NCI-H510A (cell line): ENCODE data around the gene NLGN3.
A peak's percentile ranks its signal among the peaks of the same experiment; 100 is the strongest.

Source experiments
- DNase-seq: peaks from one replicate; lab custom pipeline; 2025; lab: John Stamatoyannopoulos, UW

NLGN3 gene

DNA sequence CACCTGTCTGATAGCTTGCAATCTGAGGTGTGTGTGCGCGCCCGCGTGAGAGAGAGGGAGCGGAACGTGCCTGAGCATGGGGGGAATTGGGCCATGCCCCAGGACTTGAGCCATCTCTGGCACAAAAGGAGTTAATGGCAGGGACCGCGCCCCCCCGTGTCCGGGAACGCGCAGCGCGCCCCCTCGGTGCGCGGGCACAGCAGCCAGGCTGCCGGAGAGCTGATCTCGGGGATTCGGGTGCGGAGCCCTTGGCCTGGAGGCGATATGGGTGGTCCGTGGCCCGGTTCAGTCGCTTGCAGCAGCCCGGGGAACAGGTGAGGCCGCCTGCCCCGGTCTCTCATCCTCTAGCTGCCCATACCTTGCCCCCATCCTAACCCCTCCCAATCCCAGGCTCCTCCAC is at the start of gene NLGN3:
TSS of gene NLGN3 (plus strand) at position 191 of the 400 bp plus-strand sequence. CDS start 2,909 bp downstream, outside the sequence.
- DNase-seq, result no peak

DNA sequence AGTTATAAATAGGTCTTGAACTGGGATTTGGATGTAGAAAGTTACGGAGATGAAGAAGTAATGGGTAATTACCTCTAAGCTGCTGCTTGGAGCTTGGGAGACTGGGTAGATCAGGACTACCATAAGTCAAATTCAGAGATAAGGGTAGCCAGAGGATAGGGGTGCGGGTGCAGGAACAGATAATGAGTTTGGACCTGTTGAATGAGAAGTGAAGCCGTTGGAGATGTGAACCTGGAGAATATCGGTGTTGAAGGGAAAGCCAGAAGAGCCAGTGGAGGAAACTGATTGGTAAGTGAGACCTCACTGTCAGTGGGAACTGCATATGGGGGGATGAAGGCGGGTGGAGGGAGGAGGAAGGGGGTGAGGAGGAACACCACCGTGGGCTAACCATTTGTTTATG is 49.6 kb upstream of the NLGN3 start:
- no peak for DNase-seq

DNA sequence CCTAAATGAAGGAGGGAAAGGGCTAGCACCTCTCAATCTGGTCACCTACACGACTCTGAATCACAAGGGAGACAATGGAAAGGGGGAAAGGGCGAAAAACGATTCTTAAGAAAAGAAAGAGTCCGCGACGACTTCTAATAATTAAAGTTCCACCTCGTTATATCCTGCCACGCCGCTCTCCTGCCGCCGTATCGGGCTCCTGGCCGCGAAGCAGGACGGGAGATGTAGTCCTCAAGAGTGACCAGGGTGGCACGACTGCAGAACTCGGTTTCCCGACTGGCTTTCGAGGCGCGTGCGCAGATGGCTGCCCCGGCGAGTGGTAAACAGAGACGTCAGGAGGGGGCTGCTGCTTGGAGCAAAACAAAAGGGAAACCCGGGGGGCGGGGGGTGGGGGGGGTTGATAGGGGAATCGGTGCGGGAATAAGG is 49.1 kb upstream of the NLGN3 start, which contains the start of gene FOXO4:
TSS of gene FOXO4 (plus strand) at position 297 of the 426 bp plus-strand sequence. CDS start 678 bp downstream, outside the sequence.
- DNase-seq, result peak; percentile 68

DNA sequence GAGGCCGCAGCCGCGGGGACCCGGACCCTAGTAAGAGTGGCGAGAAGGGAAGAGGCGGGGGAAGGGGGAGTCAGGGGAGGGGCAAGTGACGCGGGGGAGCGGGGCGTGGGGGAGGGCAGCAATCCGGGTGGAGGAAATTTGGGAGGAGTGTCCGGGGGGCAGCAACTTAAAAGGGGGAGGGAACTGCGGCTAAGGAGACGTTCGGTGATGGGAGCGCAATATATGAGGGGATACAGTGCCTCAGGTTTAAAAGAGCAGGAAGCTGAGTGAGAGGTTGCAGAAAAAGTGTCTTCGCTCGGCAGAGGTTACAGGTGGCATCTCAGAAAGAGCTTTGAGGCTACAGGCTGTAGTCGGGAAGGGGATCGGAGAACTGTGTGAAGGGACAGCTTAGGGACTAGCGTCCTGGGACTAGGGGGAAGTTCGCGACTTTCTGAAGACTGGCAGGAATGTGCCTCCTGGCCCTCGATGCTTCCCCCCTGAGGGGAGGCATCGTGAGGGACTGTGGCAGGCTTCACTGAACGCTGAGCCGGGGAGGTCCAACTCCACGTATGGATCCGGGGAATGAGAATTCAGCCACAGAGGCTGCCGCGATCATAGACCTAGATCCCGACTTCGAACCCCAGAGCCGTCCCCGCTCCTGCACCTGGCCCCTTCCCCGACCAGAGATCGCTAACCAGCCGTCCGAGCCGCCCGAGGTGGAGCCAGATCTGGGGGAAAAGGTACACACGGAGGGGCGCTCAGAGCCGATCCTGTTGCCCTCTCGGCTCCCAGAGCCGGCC is 48.5 kb upstream of the NLGN3 start:
- peak; percentile 5 for DNase-seq

- no peak for DNase-seq
Measured at GRCh38 chrX:71096760-71097032, 47.9 kb upstream of the NLGN3 start.

DNA sequence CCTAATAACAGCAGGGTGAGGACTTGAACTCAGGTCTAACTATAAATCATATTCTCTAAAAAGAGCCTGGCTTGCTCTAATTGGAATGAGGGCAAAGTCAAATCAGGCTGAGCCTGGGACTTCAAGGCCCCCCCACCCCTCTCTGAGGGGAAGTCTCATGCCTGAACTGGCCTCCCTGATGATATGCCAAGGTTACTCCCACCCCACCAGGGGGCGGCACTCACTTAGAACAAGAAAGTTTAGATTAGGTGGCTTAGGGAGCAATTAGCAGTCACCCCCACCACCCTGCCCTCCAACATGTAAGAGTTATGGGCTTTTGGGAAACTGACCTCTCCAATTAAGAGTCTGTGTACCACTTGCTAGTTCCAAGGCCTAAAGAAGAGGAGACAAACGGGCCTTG is 46.3 kb upstream of the NLGN3 start:
- DNase-seq, result no peak

DNA sequence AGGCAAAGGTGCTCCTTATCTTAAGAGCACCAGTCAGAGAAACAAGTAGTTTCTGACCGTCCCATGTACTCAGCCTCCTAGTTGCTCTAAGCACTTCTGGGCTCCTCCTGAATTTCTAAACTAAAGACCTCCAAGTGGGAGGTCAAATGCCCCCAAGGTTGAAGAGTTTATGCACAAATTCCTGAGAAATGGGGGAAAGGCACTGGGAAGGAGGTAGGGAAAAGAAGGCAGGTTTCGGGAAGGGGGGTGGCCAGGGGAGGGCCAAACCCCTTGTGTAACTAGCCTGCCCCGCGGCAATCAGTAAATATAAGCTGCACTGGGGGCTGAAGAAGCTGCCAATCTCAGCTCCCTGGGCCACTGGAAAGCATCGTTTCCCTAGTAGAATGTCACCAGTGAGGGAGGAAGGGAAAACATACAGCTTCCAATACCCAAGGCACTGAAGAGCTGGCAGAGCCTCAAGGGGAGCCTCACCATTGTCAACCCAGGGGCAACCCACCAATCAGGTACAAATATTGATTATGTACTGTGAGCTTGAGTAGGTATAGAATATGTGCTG is 45.6 kb upstream of the NLGN3 start:
- DNase-seq, result no peak

DNA sequence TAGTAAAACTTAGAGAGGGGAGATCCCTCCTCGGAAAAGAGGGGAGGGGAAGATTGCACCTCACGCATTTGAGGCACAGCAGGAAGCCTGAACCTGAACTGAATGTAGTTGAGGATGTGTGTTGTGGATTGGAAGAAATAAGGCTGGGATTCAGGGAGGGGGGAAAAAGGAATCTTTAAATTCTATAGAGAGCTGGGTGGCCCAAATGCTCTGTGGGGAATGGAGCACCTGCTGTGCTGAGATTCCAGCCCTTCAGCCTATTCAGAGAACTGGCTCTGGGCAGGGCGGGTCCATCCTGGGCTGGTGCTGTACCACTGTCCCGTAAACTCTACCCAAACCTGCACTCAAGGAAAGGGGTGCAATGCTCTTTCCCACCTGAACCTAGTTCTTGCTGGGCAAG is 44.9 kb upstream of the NLGN3 start:
- DNase-seq, result no peak

GRCh38 chrX:71100581-71101505 is 43.8 kb upstream of the NLGN3 start:
- DNase-seq, result no peak

GRCh38 chrX:71102292-71102691 is 42.3 kb upstream of the NLGN3 start:
- DNase-seq, result no peak

GRCh38 chrX:71103110-71103983 is 41.3 kb upstream of the NLGN3 start:
- no peak for DNase-seq

DNA sequence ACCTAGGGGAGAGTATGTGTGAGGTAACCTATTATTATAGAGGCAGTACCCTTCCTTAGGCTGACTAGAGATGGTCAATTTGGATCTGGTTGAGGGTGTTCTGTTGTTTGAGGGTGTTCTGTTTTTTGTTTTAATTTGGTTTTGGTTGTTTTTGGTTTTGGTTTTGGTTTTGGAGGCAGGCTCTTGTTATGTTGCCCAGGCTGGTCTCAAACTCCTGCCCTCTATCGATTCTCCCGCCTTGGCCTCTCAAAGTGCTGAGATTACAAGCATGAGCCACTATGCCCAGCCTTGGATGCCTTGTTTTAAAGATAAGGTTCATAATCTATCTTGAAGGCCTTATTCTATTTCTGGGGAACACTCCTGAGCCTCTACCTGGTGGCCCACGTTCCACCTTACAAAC is 39.0 kb upstream of the NLGN3 start:
- no peak for DNase-seq

GRCh38 chrX:71106427-71106826 is 38.2 kb upstream of the NLGN3 start, which contains the start of gene CXorf65:
Gene CXorf65 (minus strand): TSS chrX:71106740. CDS start chrX:71106556, 184 bp downstream.
- DNase-seq, result no peak

DNA sequence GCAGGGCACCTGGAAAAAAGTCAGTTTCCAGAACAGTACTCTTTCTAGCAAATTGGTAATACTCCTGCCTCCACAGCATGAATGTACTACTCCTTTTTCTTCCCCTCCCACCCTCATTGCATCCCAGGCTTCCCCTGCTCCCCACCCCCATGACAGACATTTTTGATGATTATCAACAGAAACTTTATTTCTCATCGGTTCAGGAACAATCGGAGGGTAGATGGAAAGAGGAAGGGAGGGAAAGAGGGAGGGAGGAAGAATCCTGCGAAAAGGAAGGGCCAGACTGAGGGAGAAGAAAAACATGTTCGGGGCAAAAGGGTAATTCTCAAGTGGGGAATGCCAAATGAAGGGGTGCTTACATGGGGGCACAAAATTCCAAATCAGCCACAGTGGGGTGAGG is 37.4 kb upstream of the NLGN3 start:
- DNase-seq, result no peak

- no peak for DNase-seq
Measured at GRCh38 chrX:71107762-71108360, 36.8 kb upstream of the NLGN3 start.

GRCh38 chrX:71109051-71109450 is 35.6 kb upstream of the NLGN3 start:
- DNase-seq, result no peak

- no peak for DNase-seq
Measured at GRCh38 chrX:71111141-71111843, 33.3 kb upstream of the NLGN3 start, which contains the start of gene IL2RG. Gene IL2RG (minus strand): TSS chrX:71111577. CDS start chrX:71111539, 38 bp downstream.

DNA sequence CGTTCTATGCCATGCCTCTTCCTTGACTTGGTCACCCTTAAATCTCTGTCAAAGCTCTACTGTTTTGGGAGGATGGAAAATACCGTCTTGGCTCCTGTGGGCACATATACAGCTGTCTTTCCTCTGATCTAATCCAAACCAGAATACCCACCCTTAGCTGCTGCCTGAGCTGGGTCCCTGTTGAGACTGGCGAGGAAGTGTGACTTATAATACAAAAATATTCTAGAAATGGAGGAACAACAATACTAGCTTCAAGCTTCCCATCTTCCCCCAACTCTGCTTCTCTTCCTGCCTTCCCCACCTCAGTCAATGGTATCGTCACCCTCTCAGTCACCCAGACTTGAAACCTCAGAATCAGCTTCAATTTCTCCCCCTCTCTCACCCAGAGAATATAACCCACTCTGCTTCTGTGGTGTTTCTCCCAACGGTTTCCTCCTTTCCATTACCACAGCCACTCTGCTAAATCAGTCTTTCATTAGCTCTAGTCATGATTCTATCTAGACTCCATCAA is 32.7 kb upstream of the NLGN3 start:
- DNase-seq, result no peak

GRCh38 chrX:71117358-71117757 is 27.3 kb upstream of the NLGN3 start:
- no peak for DNase-seq
